LHCN-M2 (cell line): ENCODE data around the gene TRAPPC2L. TPM values are rescaled to one million over a fixed set of nuclear protein-coding genes. Genes with fewer than 3 reads are reported as not detected.

Experiments used
- DNase-seq: peaks from one replicate; pipeline ENCODE4 v3.0.0-alpha.2; 2012; ENCODE audit warnings: low read depth
- total RNA-seq: library from RNA; depleted of rRNA; stranded (reverse); fragments of >200 nt; gene quantifications from 2 replicates; pipeline ENCODE4 v1.2.3, GENCODE V29; 2014

Gene TRAPPC2L
- total RNA-seq, 1 experiment from 2014 or later = 49.6 TPM

- DNase-seq = no peak
These were observed 17.8 kb upstream of the TRAPPC2L start for GRCh38 chr16:88839026-88839529.

- no peak for DNase-seq
These were observed 17.0 kb upstream of the TRAPPC2L start for GRCh38 chr16:88839745-88840599.

GRCh38 chr16:88840600-88841215 lies 16.2 kb upstream of the TRAPPC2L start:
- no peak for DNase-seq

- no peak for DNase-seq
These were observed 15.2 kb upstream of the TRAPPC2L start for GRCh38 chr16:88841521-88842307.

- no peak for DNase-seq
These were observed 14.6 kb upstream of the TRAPPC2L start for GRCh38 chr16:88842308-88842756.

- no peak for DNase-seq
These were observed 14.1 kb upstream of the TRAPPC2L start for GRCh38 chr16:88842806-88843205.

GRCh38 chr16:88843256-88843655 lies 13.7 kb upstream of the TRAPPC2L start:
- no peak for DNase-seq

GRCh38 chr16:88844419-88845036 lies 12.4 kb upstream of the TRAPPC2L start:
- DNase-seq = no peak

GRCh38 chr16:88846088-88846487 lies 10.8 kb upstream of the TRAPPC2L start:
- DNase-seq = no peak

GRCh38 chr16:88847654-88848053 lies 9.3 kb upstream of the TRAPPC2L start:
- no peak for DNase-seq

GRCh38 chr16:88848557-88848956 lies 8.4 kb upstream of the TRAPPC2L start:
- DNase-seq = no peak

- no peak for DNase-seq
These were observed 6.3 kb upstream of the TRAPPC2L start for GRCh38 chr16:88850531-88851199.

GRCh38 chr16:88851616-88852015 lies 5.3 kb upstream of the TRAPPC2L start:
- DNase-seq = no peak

- DNase-seq = no peak
These were observed 3.5 kb upstream of the TRAPPC2L start for GRCh38 chr16:88853325-88853941.

GRCh38 chr16:88854306-88855111 lies 2.4 kb upstream of the TRAPPC2L start:
- DNase-seq = no peak

GRCh38 chr16:88855176-88855575 lies 1.8 kb upstream of the TRAPPC2L start:
- DNase-seq = no peak

GRCh38 chr16:88855736-88856121 lies 1.2 kb upstream of the TRAPPC2L start:
- DNase-seq = no peak

GRCh38 chr16:88856122-88856827 lies 652 bp upstream of the TRAPPC2L start:
- DNase-seq = no peak

GRCh38 chr16:88857728-88858339 lies 907 bp downstream of the TRAPPC2L start:
- peak; percentile 68 for DNase-seq
